IMR-90 (cell line): Measurements from ENCODE around the gene SORL1. TPM values are rescaled to one million over a fixed set of nuclear protein-coding genes. Genes with fewer than 3 reads are reported as not detected.

Source experiments
- ATAC-seq: fragments of 200-7000 bp; cut with Tn5 transposase; 2 replicates; pipeline ENCODE4 v1.9.1; 2020; ENCODE audit warnings: low read depth, mild to moderate bottlenecking, moderate library complexity
- BruUV-seq: library from RNA; stranded (reverse); fragments of 400-500 nt; replicated peaks from 2 replicates; lab custom pipeline; 2021; lab: Mats Ljungman, UMichigan
- CTCF ChIA-PET: fragments of 300-600 bp; formaldehyde crosslinking; extraction: SDS; loops from one replicate; lab custom pipeline; 2021; ENCODE audit warnings: antibody characterized with exemption; lab: Yijun Ruan, JAX
- POLR2A ChIA-PET: fragments of 300-600 bp; sonication (Branson Sonifier 250); formaldehyde crosslinking; loops from one replicate; lab custom pipeline; 2022; ENCODE audit warnings: antibody characterized with exemption; ENCODE audit not compliant: unreplicated experiment; lab: Charles Lee
- DNase-seq: peaks from one replicate; pipeline ENCODE4 v3.0.0; 2013
- H2AFZ ChIP-seq: replicated peaks from 2 replicates; pipeline ENCODE3; 2013; ENCODE audit warnings: low read length, mild to moderate bottlenecking; ENCODE audit not compliant: poor library complexity
- H2AK5ac ChIP-seq: 2 replicates; pipeline ENCODE4 v1.6.1; 2013; ENCODE audit warnings: low read depth, low read length, inconsistent platforms
- H2AK9ac ChIP-seq: replicated peaks from 2 replicates; pipeline ENCODE3; 2013; ENCODE audit warnings: mild to moderate bottlenecking, low read depth, low read length, moderate library complexity; ENCODE audit not compliant: poor library complexity
- H2BK120ac ChIP-seq: 2 replicates; pipeline ENCODE4 v1.6.1; 2013; ENCODE audit warnings: low read depth, low read length, inconsistent platforms
- H2BK15ac ChIP-seq: 3 replicates; pipeline ENCODE4 v1.6.1; 2013; ENCODE audit warnings: low read depth, low read length, inconsistent platforms
- H2BK20ac ChIP-seq: 2 replicates; pipeline ENCODE4 v1.6.1; 2013; ENCODE audit warnings: low read depth, mild to moderate bottlenecking, inconsistent platforms, low read length, moderate library complexity
- H2BK5ac ChIP-seq: 2 replicates; pipeline ENCODE4 v1.6.1; 2013; ENCODE audit warnings: mild to moderate bottlenecking, low read depth, low read length, inconsistent platforms; ENCODE audit not compliant: poor library complexity, severe bottlenecking
- H3K14ac ChIP-seq: replicated peaks from 2 replicates; pipeline ENCODE4 v1.6.1; 2013; ENCODE audit warnings: low read depth, low read length, inconsistent platforms
- H3K18ac ChIP-seq: 2 replicates; pipeline ENCODE4 v1.6.1; 2013; ENCODE audit warnings: low read depth, low read length, control low read depth
- H3K23ac ChIP-seq: 2 replicates; pipeline ENCODE4 v1.6.1; 2013; ENCODE audit warnings: low read depth, low read length, inconsistent platforms
- H3K27ac ChIP-seq: 2 replicates; pipeline ENCODE4 v1.5.1; 2013; ENCODE audit warnings: mild to moderate bottlenecking, control low read depth, low read length; ENCODE audit not compliant: insufficient read depth
- H3K27me3 ChIP-seq: 2 replicates; pipeline ENCODE4 v1.6.1; 2013; ENCODE audit warnings: low read length; ENCODE audit not compliant: control insufficient read depth, insufficient read depth
- H3K36me3 ChIP-seq: 2 replicates; pipeline ENCODE4 v1.6.1; 2013; ENCODE audit warnings: low read length, mixed read lengths; ENCODE audit not compliant: control insufficient read depth, insufficient read depth
- H3K4ac ChIP-seq: 2 replicates; pipeline ENCODE4 v1.6.1; 2013; ENCODE audit warnings: low read depth, low read length, inconsistent platforms
- H3K4me1 ChIP-seq: 2 replicates; pipeline ENCODE4 v1.6.1; 2013; ENCODE audit warnings: low read length, mixed read lengths; ENCODE audit not compliant: control insufficient read depth, insufficient read depth
- H3K4me2 ChIP-seq: 2 replicates; pipeline ENCODE4 v1.6.1; 2013; ENCODE audit warnings: low read depth, mild to moderate bottlenecking, control low read depth, low read length, moderate library complexity
- H3K4me3 ChIP-seq: 2 replicates; pipeline ENCODE4 v1.5.1; 2013; ENCODE audit warnings: low read depth, mild to moderate bottlenecking, control low read depth, low read length, moderate library complexity; ENCODE audit not compliant: insufficient read depth
- H3K56ac ChIP-seq: 2 replicates; pipeline ENCODE4 v1.6.1; 2013; ENCODE audit warnings: low read length, inconsistent platforms; ENCODE audit not compliant: insufficient read depth; ENCODE audit errors: extremely low read depth
- H3K79me1 ChIP-seq, 2 experiments: 2 replicates each; pipeline ENCODE4 v1.6.1; 2013; ENCODE audit warnings: low read length in 2 of 2, inconsistent platforms in 1 of 2, low read depth in 1 of 2
- H3K9ac ChIP-seq: 2 replicates; pipeline ENCODE4 v1.6.1; 2013; ENCODE audit warnings: low read depth, low read length, control low read depth
- H3K9me1 ChIP-seq: 2 replicates; pipeline ENCODE4 v1.6.1; 2013; ENCODE audit warnings: low read length, inconsistent platforms; ENCODE audit not compliant: insufficient read depth
- H3K9me3 ChIP-seq: 2 replicates; pipeline ENCODE4 v1.6.1; 2013; ENCODE audit warnings: low read length; ENCODE audit not compliant: control insufficient read depth, insufficient read depth
- H4K20me1 ChIP-seq: 2 replicates; pipeline ENCODE4 v1.6.1; 2013; ENCODE audit warnings: low read length, inconsistent platforms; ENCODE audit not compliant: insufficient read depth
- H4K5ac ChIP-seq: 2 replicates; pipeline ENCODE4 v1.6.1; 2013; ENCODE audit warnings: mild to moderate bottlenecking, low read depth, low read length, control low read depth
- H4K8ac ChIP-seq, 2 experiments: 2 replicates each; pipeline ENCODE4 v1.6.1; 2013; ENCODE audit warnings: low read depth in 2 of 2, low read length in 2 of 2, control low read depth in 1 of 2, inconsistent platforms in 1 of 2
- H4K91ac ChIP-seq: 2 replicates; pipeline ENCODE4 v1.6.1; 2013; ENCODE audit warnings: low read depth, low read length, inconsistent platforms; ENCODE audit not compliant: insufficient read depth
- CEBPB ChIP-seq: IDR thresholded peaks from 2 replicates; pipeline ENCODE4 v1.6.1; 2012; ENCODE audit warnings: low read depth, low read length, improper control_type of control experiment
- CHD1 ChIP-seq: IDR thresholded peaks from 2 replicates; pipeline ENCODE4 v1.6.1; 2012; ENCODE audit warnings: low read depth, low read length, improper control_type of control experiment
- FOS ChIP-seq: fragments of 150-350 bp; IDR thresholded peaks from 2 replicates; pipeline ENCODE4 v1.6.1; 2016; ENCODE audit warnings: low read depth, low read length
- MAZ ChIP-seq: IDR thresholded peaks from 2 replicates; pipeline ENCODE4 v1.6.1; 2012; ENCODE audit warnings: low read depth, mild to moderate bottlenecking, low read length, improper control_type of control experiment, moderate library complexity, borderline replicate concordance
- RCOR1 ChIP-seq: IDR thresholded peaks from 2 replicates; pipeline ENCODE4 v1.6.1; 2012; ENCODE audit warnings: mild to moderate bottlenecking, low read length, improper control_type of control experiment; ENCODE audit not compliant: insufficient replicate concordance
- RFX5 ChIP-seq: IDR thresholded peaks from 2 replicates; pipeline ENCODE4 v1.8.0; 2012; ENCODE audit warnings: low read depth, mild to moderate bottlenecking, low read length, moderate library complexity
- SMC3 ChIP-seq: fragments of 150-350 bp; IDR thresholded peaks from 2 replicates; pipeline ENCODE4 v1.6.1; 2016; ENCODE audit warnings: low read depth, mild to moderate bottlenecking, antibody characterized with exemption, low read length, moderate library complexity
- WGBS, 2 experiments: methylation state at CpG; one replicate each; pipeline versions ENCODE4 v1.1.5 to v1.1.7; 2013; ENCODE audit warnings: missing lambda C conversion rate in 2 of 2; ENCODE audit not compliant: insufficient read length in 1 of 2; ENCODE audit errors: extremely low coverage in 2 of 2; 5-methylcytosine and 5-hydroxymethylcytosine counted together
- dilution Hi-C: fragments of 300-500 bp; cut with HindIII; formaldehyde crosslinking; loops from one replicate; pipeline ENCODE4 v1.14.3; 2018; ENCODE audit warnings: low sequenced_read_pairs; ENCODE audit not compliant: unreplicated experiment
- in situ Hi-C: fragments of 300-500 bp; cut with MboI; formaldehyde crosslinking; loops from 3 replicates; pipeline ENCODE4 v1.14.3; 2019; ENCODE audit warnings: low sequenced_read_pairs, inconsistent platforms, mixed read lengths
- intact Hi-C: fragments of 100-400 bp; cut with micrococcal nuclease; formaldehyde crosslinking; loops from 2 replicates; pipeline ENCODE4 v1.10.0; 2022
- polyA plus RNA-seq, 3 experiments: library from polyadenylated mRNA; depleted of rRNA; stranded (reverse); fragments of >200 nt; gene quantifications; 2 replicates each; pipeline ENCODE4 v1.2.3, GENCODE V29; 2012; ENCODE audit warnings: low replicate concordance in 1 of 3
- total RNA-seq: library from RNA; depleted of rRNA; stranded (reverse); fragments of >200 nt; gene quantifications from 2 replicates; pipeline ENCODE4 v1.2.3, GENCODE V29; 2012
- TF ChIP-seq, protein P1 (sequence below): fragments of 150-350 bp; IDR thresholded peaks from 2 replicates; pipeline ENCODE4 v1.6.1; 2016; ENCODE audit warnings: low read depth, mild to moderate bottlenecking, low read length, moderate library complexity, borderline replicate concordance
- TF ChIP-seq, protein P2 (sequence below): fragments of 150-350 bp; IDR thresholded peaks from 2 replicates; pipeline ENCODE4 v1.6.1; 2017; ENCODE audit warnings: mild to moderate bottlenecking, antibody characterized with exemption, low read length, low read depth

SORL1 gene
- total and polyA plus RNA-seq, 2 of the 4 experiments (the other 2 are of a cell fraction): 1.0 to 2.0 TPM

DNA sequence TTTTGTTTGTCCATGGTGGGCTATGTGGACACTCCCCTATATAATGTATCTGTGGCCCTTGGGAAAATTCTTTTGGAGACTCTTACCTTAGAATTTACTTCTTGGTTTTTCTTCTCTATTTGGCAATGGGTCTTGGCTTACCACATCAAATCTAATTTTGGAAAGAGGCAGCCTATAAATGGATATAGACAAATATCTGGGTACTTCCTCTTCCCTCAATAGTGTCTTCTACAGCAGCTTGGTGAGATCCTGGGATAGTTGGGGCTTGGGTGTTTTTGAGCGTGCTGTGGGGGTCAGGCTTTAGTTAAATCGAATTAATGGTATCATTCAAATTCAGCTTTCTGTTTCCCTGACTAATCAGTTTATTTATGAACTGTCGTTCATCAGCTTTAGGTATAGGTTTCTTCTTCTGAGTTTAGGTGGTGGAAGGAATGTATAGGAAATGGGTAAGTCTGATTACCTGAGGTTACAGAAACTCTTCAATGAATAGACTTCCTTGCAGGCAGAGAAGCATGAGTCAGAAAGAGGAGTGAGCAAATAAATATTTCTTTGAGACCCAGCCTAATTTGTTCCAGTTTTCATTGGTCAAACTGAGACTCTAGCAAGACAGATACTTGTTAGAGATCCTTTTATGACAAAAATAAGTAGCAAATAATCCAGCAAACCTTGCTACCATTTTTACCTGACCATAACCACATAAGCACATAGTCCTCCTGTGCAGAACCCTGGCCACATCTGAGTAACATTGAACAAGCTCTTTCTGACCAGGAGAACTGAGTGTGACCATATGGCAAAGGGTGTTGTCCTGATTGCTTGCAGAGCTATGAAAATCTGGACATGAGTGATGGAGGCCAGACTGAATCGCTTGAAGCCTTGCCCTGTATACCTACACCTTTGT lies 69.3 kb downstream of the SORL1 start (continued):
- no peak for TF ChIP-seq SMC3
- TF ChIP-seq FOS: no peak

DNA sequence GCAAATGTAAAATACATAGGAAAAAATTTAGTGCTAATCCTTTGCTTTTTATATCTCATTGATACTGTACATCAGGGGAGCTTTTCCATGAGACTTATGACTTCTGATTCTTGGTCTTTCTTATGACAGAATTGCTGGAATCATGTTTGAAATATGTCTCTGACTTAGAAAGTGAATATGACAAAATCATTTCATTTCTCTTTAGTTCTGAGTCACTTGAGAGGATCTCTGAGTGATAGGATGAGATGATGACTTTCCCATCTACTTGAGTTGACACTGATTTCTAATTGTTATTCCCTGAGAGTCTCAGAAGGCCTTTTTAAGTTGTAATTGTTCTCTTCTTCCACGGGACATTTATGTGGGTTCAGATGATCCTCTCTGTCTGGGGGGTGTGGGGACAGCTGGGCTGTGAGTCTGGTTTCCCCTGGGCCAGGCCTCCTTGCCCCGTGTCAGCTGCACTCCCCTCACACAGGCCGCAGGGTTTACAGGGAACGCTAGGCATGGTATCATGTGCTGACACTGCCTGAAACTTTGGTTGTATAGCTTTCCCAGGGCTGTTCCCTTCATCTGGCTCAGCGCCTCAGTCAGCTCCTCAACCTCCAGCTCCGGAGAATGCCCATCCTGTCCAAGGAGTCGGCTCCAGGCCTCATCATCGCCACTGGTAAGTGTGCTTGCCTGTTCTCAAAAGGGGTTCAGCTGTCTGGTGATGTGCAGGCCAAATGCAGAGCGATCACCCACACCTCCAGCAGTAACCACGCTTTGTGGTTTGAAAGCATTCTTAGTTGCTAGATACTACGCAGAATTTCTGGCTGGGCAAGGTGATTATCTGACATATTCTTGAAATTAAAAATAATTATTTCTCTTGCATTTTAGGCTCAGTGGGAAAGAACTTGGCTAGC lies 70.2 kb downstream of the SORL1 start:
- Histone ChIP-seq H4K8ac (no peak overlapping the region), H3K9me3 (peaks cover 3% of the 10 kb centered on the region; the same call in 1 of the 2 replicates), H2AFZ (no peak overlapping the region), H3K56ac (no peak overlapping the region), H2BK5ac (no peak overlapping the region), H3K18ac (no peak overlapping the region), H3K36me3 (no peaks in the 10 kb centered on the region), H2AK9ac (no peak overlapping the region), H3K4ac (no peak overlapping the region), H3K9ac (no peak overlapping the region), H3K4me2 (no peak overlapping the region), H3K27me3 (no peaks in the 10 kb centered on the region), H2BK15ac (no peak overlapping the region), H2AK5ac (no peak overlapping the region), H4K5ac (no peak overlapping the region), H3K4me1 (peaks cover 3% of the 10 kb centered on the region), H3K79me1 (no peaks in the 10 kb centered on the region), H3K23ac (no peak overlapping the region), H2BK20ac (no peak overlapping the region), H3K9me1 (0 out of 2 replicates have a peak, but pooled peaks cover 4% of the 10 kb centered on the region), H2BK120ac (no peak overlapping the region), H3K4me3 (no peak overlapping the region), H4K91ac (no peak overlapping the region), H3K27ac (no peak overlapping the region), H3K14ac (no peak overlapping the region), H4K20me1 (no peaks in the 10 kb centered on the region)
- dilution Hi-C loops (no loop called here), in situ Hi-C loops (no loop called here), intact Hi-C loops (no loop called here)
- no TSS peak for BruUV-seq
- POLR2A ChIA-PET: no interaction called here
- CTCF ChIA-PET: interaction anchor here (1.3 kb wide), 1 partner anchor 13 kb away, joined by 6 read pairs; no protein-coding TSS in a partner anchor
- ATAC-seq (no peak), DNase-seq (no peak)
- 90% methylated on average over 2 of the region's 11 CpGs; no CpG with 5 or more reads in 1 of the 2 experiments for WGBS, 2 experiments
- TF ChIP-seq CHD1: no peak
- no peak for TF ChIP-seq RFX5
- TF ChIP-seq MAZ: no peak
- TF ChIP-seq, protein P1, sequence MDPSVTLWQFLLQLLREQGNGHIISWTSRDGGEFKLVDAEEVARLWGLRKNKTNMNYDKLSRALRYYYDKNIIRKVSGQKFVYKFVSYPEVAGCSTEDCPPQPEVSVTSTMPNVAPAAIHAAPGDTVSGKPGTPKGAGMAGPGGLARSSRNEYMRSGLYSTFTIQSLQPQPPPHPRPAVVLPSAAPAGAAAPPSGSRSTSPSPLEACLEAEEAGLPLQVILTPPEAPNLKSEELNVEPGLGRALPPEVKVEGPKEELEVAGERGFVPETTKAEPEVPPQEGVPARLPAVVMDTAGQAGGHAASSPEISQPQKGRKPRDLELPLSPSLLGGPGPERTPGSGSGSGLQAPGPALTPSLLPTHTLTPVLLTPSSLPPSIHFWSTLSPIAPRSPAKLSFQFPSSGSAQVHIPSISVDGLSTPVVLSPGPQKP: no peak
- no peak for TF ChIP-seq RCOR1
- TF ChIP-seq FOS: no peak
- no peak for TF ChIP-seq SMC3
- no peak for TF ChIP-seq CEBPB
- TF ChIP-seq, protein P2, sequence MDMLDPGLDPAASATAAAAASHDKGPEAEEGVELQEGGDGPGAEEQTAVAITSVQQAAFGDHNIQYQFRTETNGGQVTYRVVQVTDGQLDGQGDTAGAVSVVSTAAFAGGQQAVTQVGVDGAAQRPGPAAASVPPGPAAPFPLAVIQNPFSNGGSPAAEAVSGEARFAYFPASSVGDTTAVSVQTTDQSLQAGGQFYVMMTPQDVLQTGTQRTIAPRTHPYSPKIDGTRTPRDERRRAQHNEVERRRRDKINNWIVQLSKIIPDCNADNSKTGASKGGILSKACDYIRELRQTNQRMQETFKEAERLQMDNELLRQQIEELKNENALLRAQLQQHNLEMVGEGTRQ: no peak
